GM06990 (cell line): ENCODE measurements around the gene DSCAML1.

Source experiments
- DNase-seq: peaks from one replicate; pipeline ENCODE4 v3.0.0-alpha.2; 2011; ENCODE audit not compliant: insufficient read length; ENCODE audit errors: extremely low read depth
- H3K27me3 ChIP-seq: replicated peaks from 2 replicates; pipeline ENCODE4 v1.6.0; 2011; ENCODE audit warnings: low read length; ENCODE audit not compliant: control insufficient read depth, insufficient read depth
- H3K36me3 ChIP-seq: 2 replicates; pipeline ENCODE4 v1.5.1; 2011; ENCODE audit warnings: low read length; ENCODE audit not compliant: control insufficient read depth, insufficient read depth
- H3K4me3 ChIP-seq: replicated peaks from 2 replicates; pipeline ENCODE4 v1.5.1; 2011; ENCODE audit warnings: low read depth, mild to moderate bottlenecking, control low read depth, low read length
- TF ChIP-seq, protein P1 (sequence below): IDR thresholded peaks from 2 replicates; pipeline ENCODE4 v1.5.1; 2011; ENCODE audit warnings: low read length, control low read depth, mild to moderate bottlenecking, inconsistent platforms; ENCODE audit not compliant: insufficient read depth, poor library complexity, severe bottlenecking

DSCAML1 gene

DNA sequence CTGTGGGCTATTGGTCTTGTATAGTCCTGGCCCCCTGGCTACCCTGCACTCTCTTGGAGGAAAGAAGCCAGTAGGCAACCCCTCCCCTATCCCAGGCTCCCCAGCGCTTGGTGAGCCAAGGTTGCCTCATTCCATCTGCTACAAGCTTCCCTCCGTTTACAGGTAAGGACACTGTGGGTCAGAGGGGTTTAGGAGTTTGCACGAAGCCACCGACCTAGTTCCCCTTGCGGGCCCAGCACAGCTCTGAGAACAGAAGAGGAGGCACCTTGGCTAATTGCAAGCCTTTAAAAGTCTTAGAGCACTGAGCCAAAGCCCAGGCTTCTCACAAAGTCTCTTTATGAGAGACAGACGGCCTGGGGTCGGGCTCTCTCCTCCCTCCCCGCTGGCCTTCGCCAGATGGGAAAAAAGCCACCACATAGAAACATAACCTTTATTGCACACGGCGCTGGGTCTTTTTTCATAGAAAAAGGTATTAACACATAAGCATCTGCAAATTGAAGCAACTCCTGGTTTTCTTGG is 369.6 kb downstream of the DSCAML1 start:
- no peak for DNase-seq
- TF ChIP-seq, protein P1, sequence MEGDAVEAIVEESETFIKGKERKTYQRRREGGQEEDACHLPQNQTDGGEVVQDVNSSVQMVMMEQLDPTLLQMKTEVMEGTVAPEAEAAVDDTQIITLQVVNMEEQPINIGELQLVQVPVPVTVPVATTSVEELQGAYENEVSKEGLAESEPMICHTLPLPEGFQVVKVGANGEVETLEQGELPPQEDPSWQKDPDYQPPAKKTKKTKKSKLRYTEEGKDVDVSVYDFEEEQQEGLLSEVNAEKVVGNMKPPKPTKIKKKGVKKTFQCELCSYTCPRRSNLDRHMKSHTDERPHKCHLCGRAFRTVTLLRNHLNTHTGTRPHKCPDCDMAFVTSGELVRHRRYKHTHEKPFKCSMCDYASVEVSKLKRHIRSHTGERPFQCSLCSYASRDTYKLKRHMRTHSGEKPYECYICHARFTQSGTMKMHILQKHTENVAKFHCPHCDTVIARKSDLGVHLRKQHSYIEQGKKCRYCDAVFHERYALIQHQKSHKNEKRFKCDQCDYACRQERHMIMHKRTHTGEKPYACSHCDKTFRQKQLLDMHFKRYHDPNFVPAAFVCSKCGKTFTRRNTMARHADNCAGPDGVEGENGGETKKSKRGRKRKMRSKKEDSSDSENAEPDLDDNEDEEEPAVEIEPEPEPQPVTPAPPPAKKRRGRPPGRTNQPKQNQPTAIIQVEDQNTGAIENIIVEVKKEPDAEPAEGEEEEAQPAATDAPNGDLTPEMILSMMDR = no peak
- no peaks in the 10 kb centered on the region for H3K36me3 ChIP-seq
- no peak overlapping the region for H3K4me3 ChIP-seq
- no peaks in the 10 kb centered on the region for H3K27me3 ChIP-seq

DNA sequence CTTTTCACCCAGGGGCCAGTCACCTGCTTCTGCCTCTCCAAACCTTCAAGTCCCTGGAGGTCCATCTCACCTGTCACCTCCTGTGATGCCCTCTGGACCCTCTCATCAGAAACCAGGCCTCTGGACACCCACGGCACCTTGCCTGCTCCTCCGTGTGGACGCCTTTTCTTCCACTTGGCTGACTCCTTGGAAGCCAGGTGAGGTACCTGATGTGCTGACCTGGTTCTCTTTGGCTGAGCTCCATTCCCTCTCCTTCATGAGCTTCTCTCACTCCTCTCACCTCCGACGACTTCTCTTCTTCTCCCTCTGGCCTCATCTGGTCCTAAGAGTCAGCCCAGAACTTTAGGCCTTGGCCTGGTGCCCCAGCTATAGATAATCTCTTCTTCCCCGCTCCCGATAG is 370.1 kb downstream of the DSCAML1 start:
- TF ChIP-seq, protein P1 = no peak
- Histone ChIP-seq H3K4me3 (no peak overlapping the region), H3K36me3 (no peaks in the 10 kb centered on the region), H3K27me3 (no peaks in the 10 kb centered on the region)
- DNase-seq = no peak

DNA sequence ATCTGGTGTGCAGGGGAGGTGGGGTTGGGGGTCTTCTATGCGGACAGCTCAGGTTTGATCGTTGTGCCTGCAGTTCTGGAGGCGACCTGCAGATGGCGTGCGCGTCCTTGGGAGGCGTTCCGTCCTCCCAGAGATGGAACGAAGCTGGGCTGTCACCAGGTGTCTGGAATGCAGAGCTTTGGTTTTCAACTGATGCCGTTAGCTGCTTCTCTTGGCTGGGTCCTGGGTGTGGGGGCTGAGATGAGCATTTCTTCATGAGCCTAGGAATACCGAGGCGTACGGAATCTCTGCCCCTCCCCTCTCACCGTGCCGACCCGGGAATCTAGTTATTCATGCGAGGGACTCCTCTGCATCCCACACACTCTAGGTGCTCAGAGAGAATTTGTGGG is 370.7 kb downstream of the DSCAML1 start:
- H3K36me3 ChIP-seq = no peaks in the 10 kb centered on the region
- no peaks in the 10 kb centered on the region for H3K27me3 ChIP-seq
- TF ChIP-seq, protein P1 = peak; percentile 99
- no peak for DNase-seq
- no peak overlapping the region for H3K4me3 ChIP-seq

DNA sequence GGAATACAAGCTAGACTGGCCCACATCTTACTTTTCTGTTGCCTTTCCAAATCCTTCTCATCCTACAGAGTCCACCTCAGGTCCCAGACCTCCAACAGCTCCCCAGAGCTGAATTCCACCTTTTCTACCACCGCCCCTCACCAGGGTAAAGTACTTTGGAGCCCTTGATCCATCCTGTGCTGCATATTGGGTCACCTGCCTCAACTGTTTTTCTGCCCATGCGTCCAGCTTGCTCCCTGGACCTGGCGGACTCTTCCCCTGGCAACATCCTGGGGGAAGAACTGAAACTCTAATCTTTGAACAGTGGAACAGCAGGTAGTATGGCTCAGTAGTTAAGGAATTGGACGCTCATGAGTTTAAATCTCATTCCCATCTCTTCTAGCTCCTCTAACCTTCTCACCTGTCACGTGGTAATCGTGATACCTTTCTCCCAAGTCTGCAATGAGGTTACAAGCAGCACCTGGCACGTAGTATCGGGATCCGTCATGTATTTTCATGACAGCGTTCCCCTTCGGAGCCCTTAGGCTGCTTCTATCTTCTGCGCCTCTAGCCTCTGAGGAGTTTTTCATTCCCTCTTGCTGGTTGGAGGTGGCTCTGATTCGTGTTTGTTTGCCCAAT is 371.2 kb downstream of the DSCAML1 start:
- no peaks in the 10 kb centered on the region for H3K36me3 ChIP-seq
- H3K27me3 ChIP-seq = no peaks in the 10 kb centered on the region
- H3K4me3 ChIP-seq = no peak overlapping the region
- DNase-seq = no peak
- TF ChIP-seq, protein P1 = no peak

DNA sequence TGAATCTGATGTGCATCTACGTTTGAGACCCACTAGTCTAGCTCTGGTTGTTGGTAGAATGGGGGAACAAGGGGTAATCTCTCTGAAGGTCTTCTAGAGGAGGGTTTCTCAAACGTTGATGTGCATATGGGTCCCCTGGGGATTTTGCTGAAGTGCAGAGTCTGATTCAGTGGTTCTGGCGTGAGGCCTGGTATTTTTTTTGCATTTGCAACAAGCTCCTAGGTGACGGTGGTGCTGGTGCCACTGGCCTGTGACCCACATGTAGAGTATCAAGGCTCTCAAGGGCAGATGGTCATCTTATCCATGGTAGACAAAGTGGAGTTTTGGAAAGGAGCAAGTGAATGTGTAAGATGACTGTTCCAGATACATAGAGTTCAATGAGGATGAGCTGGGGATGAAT is 372.2 kb downstream of the DSCAML1 start:
- TF ChIP-seq, protein P1 = no peak
- Histone ChIP-seq H3K27me3 (no peaks in the 10 kb centered on the region), H3K4me3 (no peak overlapping the region), H3K36me3 (no peaks in the 10 kb centered on the region)
- DNase-seq = no peak
